ENCODE data around the gene EIF2AK2.
A peak's percentile ranks its signal among the peaks of the same experiment; 100 is the strongest.

Gene EIF2AK2

DNA sequence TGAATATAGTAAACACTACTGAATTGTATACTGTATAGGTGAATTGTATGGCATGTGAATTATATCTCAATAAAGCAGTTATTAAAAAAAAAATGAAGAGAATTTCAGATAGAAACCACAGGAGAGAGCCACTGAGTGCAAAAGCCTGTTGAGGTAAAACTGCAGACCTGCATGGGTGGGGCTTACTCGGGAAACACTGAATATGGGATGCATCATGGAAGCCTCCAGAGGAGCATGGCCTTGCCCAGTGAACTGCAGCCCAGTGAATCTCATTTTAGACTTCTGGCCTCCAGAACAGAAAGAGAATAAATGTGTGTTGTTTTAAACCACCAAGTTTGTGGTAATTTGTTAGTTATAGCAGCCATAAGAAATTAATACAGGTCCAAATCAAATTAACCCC lies 56.7 kb downstream of the EIF2AK2 start:
- DNase-seq (ENCODE audit: low spot score) = no peak

DNA sequence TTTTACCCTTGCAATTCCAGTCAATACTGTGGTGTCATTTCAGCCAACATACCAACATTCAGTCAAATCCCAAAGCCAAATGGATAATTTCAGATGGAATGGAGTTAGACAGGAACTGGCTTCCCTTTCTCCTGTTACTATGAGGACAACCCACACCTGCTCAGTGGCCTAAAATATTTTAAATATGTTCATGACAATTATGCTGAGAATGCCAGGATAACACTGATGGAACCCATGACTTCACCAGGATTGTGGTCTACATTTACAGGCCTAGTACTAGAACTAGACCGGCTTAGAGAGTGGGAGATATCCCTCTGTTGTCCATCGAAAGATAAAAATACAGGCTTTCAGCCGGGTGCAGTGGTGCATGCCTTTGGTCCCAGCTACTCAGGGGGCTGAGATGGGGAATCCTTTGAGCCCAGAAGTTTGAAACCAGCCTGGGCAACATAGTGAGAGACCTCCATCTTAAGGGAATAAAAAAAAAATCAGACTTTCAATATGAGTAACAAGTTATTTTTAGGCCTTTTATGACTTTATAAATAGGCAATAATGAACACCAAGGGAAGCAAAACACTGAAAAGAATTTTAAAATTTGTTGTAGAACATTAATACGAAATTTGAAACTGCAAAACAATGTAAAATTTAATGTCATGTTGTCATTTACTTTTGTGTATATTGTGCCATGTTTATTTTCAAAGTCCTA lies 58.2 kb downstream of the EIF2AK2 start:
- no peak for DNase-seq (ENCODE audit: low spot score)

DNA sequence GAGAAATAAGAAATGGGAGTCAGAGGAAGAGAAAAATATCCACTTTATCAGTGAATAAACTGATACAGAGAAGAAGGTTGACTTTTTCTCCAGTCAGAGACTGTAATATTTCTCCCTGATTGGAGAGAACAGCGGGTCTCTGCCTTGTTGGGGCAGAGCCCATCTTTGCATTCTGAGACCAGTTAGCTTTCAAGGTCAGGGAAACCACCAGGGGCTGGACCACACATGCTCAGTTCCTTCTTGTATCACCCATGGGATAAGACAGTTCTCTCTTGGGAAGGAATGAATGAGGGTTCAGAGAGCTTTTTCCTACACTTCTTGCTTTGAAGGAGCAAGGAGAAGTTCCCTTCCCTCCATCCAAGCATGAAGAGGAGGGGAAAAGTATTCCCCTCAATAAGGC lies 60.2 kb downstream of the EIF2AK2 start:
- no peak for DNase-seq (ENCODE audit: low spot score)

DNA sequence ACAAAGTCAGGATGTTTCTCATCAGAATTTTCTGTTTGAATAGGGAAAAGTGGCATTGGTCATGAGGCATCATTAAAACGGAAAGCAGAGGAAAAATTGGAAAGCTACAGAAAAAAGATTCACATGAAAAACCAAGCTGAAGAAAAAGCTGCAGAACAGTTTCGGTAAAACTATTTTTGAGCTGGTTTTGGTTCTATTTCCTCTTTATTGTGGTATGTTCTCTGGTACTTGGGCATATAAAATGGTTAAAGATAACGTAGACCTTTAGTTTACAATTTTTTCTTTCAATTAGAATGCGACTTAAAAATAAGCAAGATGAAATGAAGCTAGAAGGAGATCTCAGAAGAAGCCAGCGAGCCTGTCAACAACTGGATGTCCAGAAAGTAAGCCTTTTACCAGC lies 64.9 kb downstream of the EIF2AK2 start:
- no peak for DNase-seq (ENCODE audit: low spot score)

DNA sequence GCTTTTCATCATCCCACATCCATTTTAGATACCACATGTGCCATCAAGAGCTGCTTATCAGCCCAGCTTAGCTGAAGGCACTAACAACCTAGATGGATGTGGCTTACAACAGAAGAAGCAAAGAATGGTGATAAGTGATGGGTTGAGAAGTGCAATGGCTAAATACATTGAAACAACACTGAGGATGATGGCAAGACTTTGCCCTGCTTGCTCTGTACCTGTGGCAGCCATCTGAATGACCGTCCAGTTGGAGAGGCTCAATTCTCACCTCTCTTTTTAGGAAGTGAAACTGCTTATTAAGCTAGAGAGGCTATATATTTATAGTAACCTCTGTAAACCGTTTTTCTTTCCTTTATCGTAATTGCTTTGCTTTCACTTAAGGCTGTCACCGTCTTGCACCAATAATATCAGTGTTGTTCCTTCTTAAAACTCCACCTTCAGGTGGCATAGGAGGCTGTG lies 66.7 kb downstream of the EIF2AK2 start:
- no peak for DNase-seq (ENCODE audit: low spot score)

DNA sequence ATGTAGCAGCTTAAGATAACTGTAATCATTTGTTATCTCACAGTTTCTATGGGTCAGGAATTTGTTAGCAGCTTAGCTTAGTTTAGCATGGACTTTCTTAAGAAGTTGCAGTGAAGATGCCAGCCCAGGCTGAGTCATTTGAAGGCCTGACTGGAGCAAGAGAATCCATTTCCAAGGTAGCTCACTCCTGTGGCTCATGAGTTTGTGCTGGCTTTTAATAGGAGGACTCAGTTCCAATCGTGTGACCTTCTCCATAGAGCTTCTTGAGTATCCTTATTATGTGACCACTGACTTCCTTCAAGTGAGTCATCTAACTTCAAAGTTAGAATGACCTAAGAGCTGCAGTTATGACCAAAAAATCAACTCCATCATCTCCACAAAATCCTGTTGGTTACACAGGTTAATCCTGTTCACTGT lies 71.0 kb downstream of the EIF2AK2 start:
- no peak for DNase-seq (ENCODE audit: low spot score)

DNA sequence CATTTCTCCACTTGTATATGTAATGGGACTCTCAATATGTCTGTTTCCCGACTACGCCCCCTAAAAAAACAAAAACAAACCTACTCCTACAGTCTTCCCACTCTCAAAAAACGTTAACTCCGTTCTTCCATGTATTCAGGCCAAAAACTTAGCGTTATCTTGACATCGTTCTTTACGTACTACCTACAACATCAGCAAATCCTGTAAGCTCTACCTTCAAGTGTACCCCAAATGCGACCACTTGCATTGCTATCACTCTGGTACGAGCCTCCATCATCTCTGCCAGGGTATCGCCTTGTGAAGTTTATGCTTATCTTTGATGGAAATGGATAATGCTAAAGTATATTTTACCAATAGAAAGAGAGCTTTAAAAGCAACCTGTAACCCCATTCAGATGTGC lies 72.0 kb downstream of the EIF2AK2 start:
- DNase-seq (ENCODE audit: low spot score) = no peak

DNA sequence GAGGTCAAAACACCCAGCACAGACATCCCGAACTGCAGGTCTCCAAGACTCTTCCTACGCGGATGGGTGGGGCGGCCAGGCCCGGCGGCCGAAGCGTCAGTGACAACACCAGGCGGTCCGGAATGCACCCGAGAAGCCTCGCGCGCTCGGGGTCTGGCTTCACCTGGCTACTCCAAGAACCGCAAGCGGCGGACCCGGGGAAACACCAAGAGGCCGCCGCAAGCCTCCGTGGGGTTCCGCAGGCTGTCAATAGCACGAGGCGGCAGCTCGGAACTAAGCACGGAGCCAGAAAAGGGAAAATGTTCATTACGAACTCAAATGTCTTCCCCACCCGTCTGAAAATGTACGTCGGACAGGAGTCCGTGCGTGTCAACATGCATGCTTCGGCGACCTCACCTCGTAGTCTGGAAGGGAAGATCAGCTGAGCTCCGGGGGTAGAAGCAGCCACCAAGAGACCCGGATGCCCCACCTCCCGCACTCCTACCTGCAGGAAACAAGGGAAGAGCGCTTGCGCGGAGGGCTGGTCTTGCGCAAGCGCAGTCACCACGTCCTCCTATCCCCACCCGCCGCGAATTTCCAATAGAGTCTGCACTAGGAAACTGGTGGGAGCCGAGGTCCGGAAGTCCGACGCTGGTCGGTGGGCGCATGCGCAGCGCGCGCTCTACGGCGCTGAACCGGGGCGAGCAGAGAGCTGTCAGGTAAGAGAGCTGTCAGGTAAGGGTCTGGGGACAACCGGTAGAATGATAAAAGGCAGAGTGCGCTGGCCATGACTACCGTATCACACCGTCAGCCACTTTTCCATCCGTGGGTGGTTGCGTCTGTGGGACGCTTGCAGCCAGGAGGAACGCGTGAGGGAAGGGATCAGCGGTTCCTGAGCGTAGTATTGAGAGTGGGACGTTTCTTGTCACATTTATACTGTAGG lies 72.6 kb downstream of the EIF2AK2 start, which contains the start of the genes GPATCH11 and HEATR5B:
Gene GPATCH11, plus strand, starts transcription at position 646 of the 922 bp plus-strand sequence. CDS start 3,864 bp downstream, outside the sequence.
Gene HEATR5B, minus strand, starts transcription at position 500 of the 922 bp plus-strand sequence. CDS start 958 bp downstream, outside the sequence.
- peak; percentile 81 for DNase-seq (ENCODE audit: low spot score)

DNA sequence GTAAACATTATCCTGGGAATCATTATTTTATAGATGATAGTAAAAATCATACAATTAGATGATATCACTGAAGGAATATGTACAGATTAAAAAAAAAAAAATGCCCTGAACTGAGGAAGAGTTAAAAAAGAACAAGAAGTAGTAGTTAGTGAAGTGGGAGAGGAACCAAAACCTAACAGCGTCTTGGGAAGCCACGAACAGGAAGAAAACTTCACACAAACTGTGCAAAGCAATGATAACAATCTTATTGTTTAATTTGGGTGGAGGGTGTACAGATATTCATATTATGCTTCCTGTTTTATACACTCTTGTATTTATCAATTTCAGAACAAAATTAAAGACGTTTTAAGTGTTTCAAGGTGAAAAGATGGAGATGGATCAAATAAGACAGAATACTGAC lies 76.1 kb downstream of the EIF2AK2 start:
- no peak for DNase-seq (ENCODE audit: low spot score)

DNA sequence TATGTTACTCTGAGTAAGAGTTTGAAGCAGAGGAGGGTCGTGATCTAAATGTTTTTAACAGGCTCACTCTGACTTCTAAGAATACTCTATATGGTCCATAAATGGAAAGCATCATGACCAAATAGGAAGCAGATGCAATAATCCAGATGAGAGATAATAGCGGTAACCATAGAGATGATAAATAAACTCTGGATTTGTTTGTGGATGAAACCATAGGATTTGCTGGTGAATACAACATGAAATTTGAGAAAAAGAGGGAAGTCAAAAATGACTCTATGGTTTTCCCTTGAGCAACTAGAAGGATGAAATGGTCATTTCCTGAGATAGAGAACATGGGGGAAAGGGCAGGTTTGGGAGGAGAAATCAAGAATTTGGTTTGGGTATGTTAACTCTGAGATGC lies 76.5 kb downstream of the EIF2AK2 start:
- DNase-seq (ENCODE audit: low spot score) = no peak

DNA sequence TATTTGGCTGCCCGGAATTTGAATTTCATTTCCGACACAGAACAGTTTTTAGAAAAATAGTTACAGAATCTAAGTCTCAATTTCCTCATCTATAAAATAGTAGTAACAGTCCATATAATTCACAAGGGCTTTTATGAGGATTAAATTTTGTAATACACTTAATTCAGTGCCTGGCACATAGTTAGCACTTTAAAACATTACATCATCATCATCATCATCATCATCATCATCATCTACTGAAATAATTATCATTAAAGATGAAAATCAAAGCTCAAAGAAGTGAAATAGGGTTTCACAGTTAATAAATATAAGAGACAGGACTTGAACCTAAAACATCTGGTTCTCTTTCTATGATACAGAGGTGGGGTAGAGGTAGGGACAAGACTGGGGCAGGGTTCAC lies 85.8 kb downstream of the EIF2AK2 start:
- no peak for DNase-seq (ENCODE audit: low spot score)

DNA sequence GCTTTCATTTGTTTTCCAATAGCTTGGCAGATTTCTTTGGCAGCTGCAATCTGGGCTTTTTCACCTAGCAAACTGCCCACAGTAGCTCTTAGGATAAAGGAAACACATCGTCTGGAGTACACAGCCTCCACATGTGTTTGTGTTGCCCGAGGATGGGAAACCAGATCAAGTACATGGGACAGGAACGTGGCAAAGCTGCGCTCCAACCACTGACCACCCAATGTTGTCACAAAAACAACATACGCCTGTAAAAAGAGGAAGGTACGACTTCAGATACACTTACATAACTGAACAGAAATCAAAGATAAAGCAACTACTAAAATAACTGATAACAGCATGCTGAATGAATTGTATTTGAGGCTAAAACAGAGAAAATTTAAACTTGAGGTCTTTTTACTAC lies 88.1 kb downstream of the EIF2AK2 start:
- no peak for DNase-seq (ENCODE audit: low spot score)

DNA sequence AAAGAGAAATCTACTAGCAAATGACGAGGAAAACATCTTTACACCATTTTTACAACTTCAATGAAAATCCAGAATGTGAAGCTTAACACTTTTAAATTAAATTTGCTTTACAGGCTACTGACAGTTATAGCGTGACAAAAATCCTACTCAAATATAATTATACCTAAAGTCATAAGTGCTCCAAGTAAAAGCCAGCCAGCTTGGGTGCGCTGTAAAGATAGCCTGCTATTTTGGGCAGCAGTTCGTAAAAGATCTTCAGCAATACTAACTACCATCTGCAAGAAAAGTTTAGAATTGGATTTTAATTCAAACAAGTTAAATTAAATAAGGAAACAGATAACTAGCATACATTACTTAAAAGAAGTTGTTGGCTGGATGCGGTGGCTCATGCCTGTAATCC lies 95.0 kb downstream of the EIF2AK2 start:
- no peak for DNase-seq (ENCODE audit: low spot score)

DNA sequence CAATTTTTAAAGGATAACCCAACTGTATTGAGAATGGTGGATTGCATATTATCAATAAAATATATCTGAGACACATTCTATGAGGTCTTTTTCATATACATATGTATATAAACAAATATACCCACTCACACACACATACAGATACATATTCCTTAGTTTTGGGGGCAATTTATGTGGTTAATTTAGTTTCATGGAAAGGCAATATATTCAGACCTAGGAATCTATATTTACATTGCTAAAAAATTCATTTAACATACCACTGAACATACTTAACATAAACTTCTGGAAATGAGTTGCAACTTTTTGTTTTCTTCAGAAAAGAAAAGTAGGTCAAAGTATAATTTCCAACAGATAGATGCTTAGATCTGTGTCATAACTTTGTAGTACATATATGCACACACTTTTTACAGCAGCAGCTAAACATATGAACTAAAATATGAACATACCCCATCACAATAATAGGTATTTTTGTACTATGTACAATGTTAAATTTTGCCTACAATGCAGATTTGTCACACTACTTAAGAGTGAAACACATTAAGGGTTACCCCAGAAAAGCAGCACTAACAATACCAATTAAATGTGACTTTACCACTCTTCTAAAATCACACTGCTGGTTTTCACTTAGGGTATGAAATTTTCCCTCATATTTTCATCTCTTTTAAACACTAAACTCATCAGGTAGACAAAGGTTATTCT lies 95.6 kb downstream of the EIF2AK2 start:
- no peak for DNase-seq (ENCODE audit: low spot score)

DNA sequence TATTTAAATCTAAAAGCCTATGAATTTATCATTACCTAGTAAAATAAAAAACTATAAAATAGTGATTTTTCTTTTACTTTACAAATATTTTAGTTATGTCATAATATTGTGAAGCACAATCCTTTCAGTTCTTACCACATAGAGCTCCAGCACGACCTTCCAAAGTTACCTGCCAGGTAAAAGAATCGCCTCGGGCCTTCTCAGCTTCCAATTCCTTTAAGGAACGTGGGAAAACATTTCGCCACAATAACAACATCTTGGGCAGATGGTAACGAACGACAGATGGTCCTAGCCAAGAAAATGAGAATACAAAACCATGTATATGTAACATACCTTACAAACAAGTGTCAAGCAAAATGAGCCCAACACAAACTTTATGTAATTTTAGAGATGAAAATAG lies 96.3 kb downstream of the EIF2AK2 start:
- no peak for DNase-seq (ENCODE audit: low spot score)

DNA sequence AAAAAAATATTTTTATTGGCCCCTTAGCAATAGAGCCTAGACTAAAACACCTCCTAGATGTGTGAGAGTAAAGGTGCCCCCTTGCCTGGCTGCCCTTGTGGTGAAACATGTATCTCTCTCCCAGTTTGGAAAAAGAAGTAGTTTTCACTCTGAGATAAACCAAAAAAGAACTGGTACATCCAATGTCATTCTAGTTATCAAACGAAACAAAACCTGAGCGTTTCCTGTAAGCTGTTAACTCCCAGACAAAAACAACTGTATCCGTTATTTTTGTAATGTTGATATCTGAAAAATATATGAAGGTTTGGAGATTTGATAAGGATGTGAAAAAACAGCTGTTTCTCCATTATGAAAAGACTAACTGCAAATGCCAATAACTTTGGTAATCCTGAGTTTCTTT lies 96.9 kb downstream of the EIF2AK2 start:
- DNase-seq (ENCODE audit: low spot score) = no peak

DNA sequence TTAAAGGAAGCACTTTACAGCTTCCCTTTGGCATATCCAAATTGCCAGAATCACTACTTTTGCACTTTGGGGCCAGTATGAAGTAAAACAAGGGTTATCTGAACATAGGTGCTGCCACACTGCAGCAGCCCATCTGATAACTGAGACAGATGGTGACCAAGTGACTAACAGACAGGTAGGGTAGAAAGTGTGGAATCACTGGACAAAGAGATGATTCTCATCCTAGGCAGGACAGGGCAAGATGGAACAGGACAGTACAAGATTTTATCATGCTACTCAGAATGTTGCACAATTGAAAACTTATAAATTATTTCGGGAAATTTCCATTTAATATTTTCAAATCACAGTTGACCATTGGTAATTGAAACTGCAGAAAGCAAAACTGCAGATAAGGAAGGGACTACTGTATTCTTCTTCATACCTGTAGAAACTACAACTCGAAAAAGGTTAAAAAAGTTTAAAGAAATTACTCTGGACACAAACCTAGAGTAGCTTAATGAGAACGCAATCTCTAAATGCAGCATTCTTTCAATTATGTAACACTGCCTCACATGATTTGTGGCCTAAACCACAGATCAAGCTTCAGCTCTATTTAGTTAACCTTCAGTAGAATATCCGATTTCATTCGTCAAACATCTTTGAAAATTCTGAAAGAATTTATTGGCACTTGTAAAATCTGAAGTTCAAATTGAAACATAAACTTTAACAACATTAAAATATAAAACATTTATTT lies 104.0 kb downstream of the EIF2AK2 start:
- no peak for DNase-seq (ENCODE audit: low spot score)
